ENCODE data around the gene MTNR1B. TPM values are rescaled to one million over a fixed set of nuclear protein-coding genes. Genes with fewer than 3 reads are reported as not detected.

MTNR1B gene
- not detected for total RNA-seq

- POLR2A ChIA-PET, result no interaction called here
These were observed at the start of gene MTNR1B for GRCh38 chr11:92969634-92970347. MTNR1B (plus strand) TSS chr11:92969651; CDS start chr11:92969726, 75 bp downstream.

DNA sequence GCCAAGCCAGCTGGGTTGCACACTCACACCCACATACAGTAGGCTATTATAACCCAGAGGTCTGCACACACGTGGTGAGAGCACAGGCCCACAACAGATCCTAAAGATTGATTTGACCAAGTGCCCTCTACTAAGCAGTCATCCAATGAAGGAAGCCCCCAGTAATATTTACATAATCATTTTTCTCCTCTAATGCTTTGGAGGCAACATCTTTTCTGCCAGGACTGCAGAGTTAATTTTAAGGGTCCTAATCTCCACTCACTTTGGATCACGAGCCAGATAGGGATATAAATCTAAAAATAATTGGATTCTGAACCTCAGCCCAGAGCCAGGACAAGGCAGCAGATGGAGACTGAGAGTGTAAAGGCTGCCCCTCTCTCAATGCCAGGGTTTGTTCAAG lies 49.1 kb upstream of the MTNR1B start:
- Mint-ChIP-seq H3K27me3 (ENCODE audit: low read depth) (no peaks in the 10 kb centered on the region), H3K4me3 (no peak overlapping the region), H3K4me1 (ENCODE audit: low read depth) (no peaks in the 10 kb centered on the region), H3K27ac (no peak overlapping the region), H3K36me3 (ENCODE audit: low read depth) (no peaks in the 10 kb centered on the region), H3K9me3 (ENCODE audit: insufficient read depth) (peaks cover 4% of the 10 kb centered on the region)
- DNase-seq, result no peak
- CTCF ChIA-PET, result no interaction called here
- POLR2A ChIA-PET, result no interaction called here
- no peak for ATAC-seq

More at GRCh38 chr11:92969634-92970347, at the start of gene MTNR1B:
- Mint-ChIP-seq H3K27me3 (ENCODE audit: low read depth) (peaks cover 6% of the 10 kb centered on the region), H3K4me1 (ENCODE audit: low read depth) (no peaks in the 10 kb centered on the region), H3K4me3 (no peak within 1 kb of the TSS), H3K27ac (no peak within 1 kb of the TSS), H3K36me3 (ENCODE audit: low read depth) (no peaks in the 10 kb centered on the region), H3K9me3 (ENCODE audit: insufficient read depth) (no peaks in the 10 kb centered on the region)
- DNase-seq (no peak), ATAC-seq (no peak)
- CTCF ChIA-PET, result no interaction called here

GRCh38 chr11:92922731-92923130 lies 46.7 kb upstream of the MTNR1B start:
- H3K27me3 Mint-ChIP-seq (ENCODE audit: low read depth), result no peaks in the 10 kb centered on the region
- H3K27ac Mint-ChIP-seq, result no peak overlapping the region
- ATAC-seq (no peak), DNase-seq (no peak)
- peaks cover 12% of the 10 kb centered on the region for H3K9me3 Mint-ChIP-seq (ENCODE audit: insufficient read depth)
- H3K36me3 Mint-ChIP-seq (ENCODE audit: low read depth), result no peaks in the 10 kb centered on the region
- POLR2A ChIA-PET, result no interaction called here
- no peak overlapping the region for H3K4me3 Mint-ChIP-seq
- CTCF ChIA-PET, result no interaction called here
- no peaks in the 10 kb centered on the region for H3K4me1 Mint-ChIP-seq (ENCODE audit: low read depth)

- no peaks in the 10 kb centered on the region for H3K36me3 Mint-ChIP-seq (ENCODE audit: low read depth)
- ChIA-PET CTCF (no interaction called here), POLR2A (no interaction called here)
- H3K4me1 Mint-ChIP-seq (ENCODE audit: low read depth), result no peaks in the 10 kb centered on the region
- ATAC-seq, result no peak
- no peaks in the 10 kb centered on the region for H3K27me3 Mint-ChIP-seq (ENCODE audit: low read depth)
- DNase-seq, result no peak
- no peak overlapping the region for H3K27ac Mint-ChIP-seq
- peaks cover 9% of the 10 kb centered on the region for H3K9me3 Mint-ChIP-seq (ENCODE audit: insufficient read depth)
- H3K4me3 Mint-ChIP-seq, result no peak overlapping the region
These were observed 40.2 kb upstream of the MTNR1B start for GRCh38 chr11:92929246-92929645.

GRCh38 chr11:92929653-92930052 lies 39.8 kb upstream of the MTNR1B start:
- Mint-ChIP-seq H3K27me3 (ENCODE audit: low read depth) (no peaks in the 10 kb centered on the region), H3K4me1 (ENCODE audit: low read depth) (no peaks in the 10 kb centered on the region), H3K9me3 (ENCODE audit: insufficient read depth) (peaks cover 7% of the 10 kb centered on the region), H3K36me3 (ENCODE audit: low read depth) (no peaks in the 10 kb centered on the region), H3K4me3 (no peak overlapping the region), H3K27ac (no peak overlapping the region)
- ChIA-PET CTCF (no interaction called here), POLR2A (no interaction called here)
- no peak for DNase-seq
- ATAC-seq, result no peak

DNA sequence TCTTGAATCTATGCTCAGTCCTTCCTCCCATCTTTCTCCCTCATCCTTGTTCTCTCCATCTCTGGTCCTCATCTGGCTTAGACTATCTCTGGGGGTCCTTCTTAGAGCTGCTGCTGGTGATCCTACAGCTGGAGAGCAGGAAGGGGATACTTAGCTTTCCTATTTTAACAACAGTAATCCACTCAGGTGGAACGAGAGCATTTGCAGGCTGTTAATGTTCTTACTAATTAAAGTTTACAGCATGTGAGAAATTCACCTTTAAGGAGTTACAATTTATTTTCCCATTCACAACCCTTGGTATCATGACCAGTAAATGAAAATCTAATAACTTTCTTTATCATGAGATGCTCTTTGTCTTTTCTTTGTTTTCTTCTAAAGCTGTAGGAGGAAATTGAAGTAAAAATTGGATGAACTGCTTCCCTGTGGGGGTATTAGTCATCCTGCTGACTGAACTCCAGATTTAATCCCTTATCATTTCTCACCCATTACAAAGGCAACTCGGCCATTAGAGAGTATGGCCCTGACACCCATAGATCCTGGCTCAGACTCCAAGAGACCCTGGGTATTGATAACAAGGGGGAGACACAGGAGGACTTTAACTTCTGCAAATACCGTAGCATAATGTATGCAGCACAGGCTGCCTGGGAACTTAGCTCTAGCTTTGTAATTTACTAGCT lies 37.6 kb upstream of the MTNR1B start:
- H3K9me3 Mint-ChIP-seq (ENCODE audit: insufficient read depth), result peaks cover under 1% of the 10 kb centered on the region
- ATAC-seq, result no peak
- H3K27ac Mint-ChIP-seq, result no peak overlapping the region
- H3K4me1 Mint-ChIP-seq (ENCODE audit: low read depth), result no peaks in the 10 kb centered on the region
- no peak for DNase-seq
- CTCF ChIA-PET, result no interaction called here
- no peak overlapping the region for H3K4me3 Mint-ChIP-seq
- POLR2A ChIA-PET, result interaction anchor here (0.6 kb wide), 1 partner anchor 467 kb away, joined by 3 read pairs; no protein-coding TSS in a partner anchor
- no peaks in the 10 kb centered on the region for H3K36me3 Mint-ChIP-seq (ENCODE audit: low read depth)
- no peaks in the 10 kb centered on the region for H3K27me3 Mint-ChIP-seq (ENCODE audit: low read depth)

DNA sequence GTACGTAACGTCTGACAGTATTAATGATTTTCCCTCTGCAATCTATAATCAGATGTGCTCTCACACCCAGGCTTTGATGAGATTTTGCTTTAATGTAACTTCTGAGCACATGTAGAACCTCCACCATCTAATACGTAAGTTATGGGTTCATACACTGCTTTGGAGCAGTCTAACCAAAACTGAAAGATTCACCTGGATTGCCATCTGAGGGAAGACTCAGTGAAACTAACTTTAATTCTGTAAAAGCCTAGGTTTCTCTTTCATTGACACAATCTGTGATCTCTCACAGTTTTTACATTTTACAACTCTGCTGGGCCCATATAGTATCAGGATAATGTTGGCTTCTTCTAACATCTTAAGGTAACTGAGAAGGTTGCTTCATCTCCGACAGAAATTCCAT lies 30.1 kb upstream of the MTNR1B start:
- ChIA-PET CTCF (no interaction called here), POLR2A (no interaction called here)
- Mint-ChIP-seq H3K4me1 (ENCODE audit: low read depth) (peaks cover 4% of the 10 kb centered on the region), H3K27me3 (ENCODE audit: low read depth) (peaks cover 4% of the 10 kb centered on the region), H3K27ac (no peak overlapping the region), H3K4me3 (no peak overlapping the region), H3K9me3 (ENCODE audit: insufficient read depth) (no peaks in the 10 kb centered on the region), H3K36me3 (ENCODE audit: low read depth) (no peaks in the 10 kb centered on the region)
- DNase-seq, result no peak
- ATAC-seq, result no peak

DNA sequence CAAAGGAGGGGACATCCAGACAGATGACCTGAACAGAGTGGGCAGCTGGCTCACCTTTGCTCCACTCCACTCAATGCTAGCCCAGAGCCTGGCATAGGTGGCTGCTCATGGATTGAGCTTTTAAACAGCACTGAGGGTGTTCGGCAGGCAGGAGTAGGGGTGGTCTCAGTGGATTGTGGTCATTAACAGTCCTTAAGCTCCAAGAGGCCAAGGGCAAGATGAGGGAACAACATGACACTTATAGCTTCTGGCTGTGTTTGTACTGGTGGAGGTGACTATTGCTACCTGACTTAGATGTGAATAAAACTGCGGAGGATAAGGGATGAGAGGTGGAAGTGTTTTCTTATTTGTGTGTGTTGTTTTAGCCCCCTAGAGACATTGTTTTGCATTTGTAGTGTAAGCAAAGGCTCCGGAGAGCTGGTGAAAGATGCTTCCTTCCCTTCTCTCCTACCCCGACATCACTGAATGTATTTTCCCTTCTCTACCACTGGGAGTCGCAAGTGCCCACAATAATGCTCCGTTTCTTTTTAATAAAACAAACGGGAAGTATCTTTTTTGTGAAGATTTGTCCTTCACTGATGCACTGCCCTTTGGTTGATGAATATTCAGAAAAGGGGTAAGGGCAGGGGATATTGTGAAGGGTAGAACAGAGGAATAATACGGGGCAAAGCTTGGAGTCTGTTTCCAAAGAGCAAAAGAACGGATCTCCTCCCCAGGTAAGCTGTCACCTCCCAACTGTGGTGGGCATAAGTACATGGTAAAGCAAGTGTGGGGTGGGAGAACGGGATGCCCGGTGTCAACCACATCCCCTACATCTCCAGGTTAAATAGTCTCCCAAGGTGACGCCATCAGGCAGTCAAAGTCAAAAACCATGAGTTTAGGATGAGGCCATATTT lies 27.5 kb upstream of the MTNR1B start:
- Mint-ChIP-seq H3K4me3 (no peak overlapping the region), H3K36me3 (ENCODE audit: low read depth) (no peaks in the 10 kb centered on the region), H3K27me3 (ENCODE audit: low read depth) (peaks cover 7% of the 10 kb centered on the region), H3K9me3 (ENCODE audit: insufficient read depth) (no peaks in the 10 kb centered on the region), H3K27ac (no peak overlapping the region), H3K4me1 (ENCODE audit: low read depth) (peaks cover 4% of the 10 kb centered on the region)
- POLR2A ChIA-PET, result no interaction called here
- DNase-seq, result peak; percentile 29
- CTCF ChIA-PET, result interaction anchor here (1.0 to 2.7 kb wide), 11 partner anchors 10 to 711 kb away, joined by 3 to 28 read pairs (median 4); no protein-coding TSS in a partner anchor
- ATAC-seq, result peak; percentile 39

DNA sequence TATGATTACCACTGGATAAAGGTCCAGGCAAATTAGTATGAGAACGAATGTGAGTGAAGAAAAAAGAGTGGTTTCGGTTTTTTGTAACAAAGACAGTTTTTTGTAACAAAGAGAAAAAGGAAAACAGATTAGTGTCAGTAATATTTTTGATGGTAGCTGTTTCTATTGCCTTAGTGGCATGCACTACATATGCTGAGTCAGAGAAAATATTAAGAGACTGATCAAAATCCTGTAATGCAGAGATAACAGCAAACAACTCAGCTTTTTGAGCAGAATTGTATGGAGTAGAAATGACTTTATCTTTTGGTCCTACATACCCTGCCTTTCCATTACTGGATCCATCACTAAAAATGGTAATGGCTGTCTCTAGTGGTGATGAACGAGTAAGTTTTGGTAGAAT lies 22.7 kb upstream of the MTNR1B start:
- ChIA-PET POLR2A (no interaction called here), CTCF (no interaction called here)
- no peak overlapping the region for H3K27ac Mint-ChIP-seq
- ATAC-seq (no peak), DNase-seq (no peak)
- peaks cover 4% of the 10 kb centered on the region for H3K4me1 Mint-ChIP-seq (ENCODE audit: low read depth)
- H3K9me3 Mint-ChIP-seq (ENCODE audit: insufficient read depth), result no peaks in the 10 kb centered on the region
- H3K4me3 Mint-ChIP-seq, result no peak overlapping the region
- H3K27me3 Mint-ChIP-seq (ENCODE audit: low read depth), result peaks cover 7% of the 10 kb centered on the region
- no peaks in the 10 kb centered on the region for H3K36me3 Mint-ChIP-seq (ENCODE audit: low read depth)

- no peak for ATAC-seq
- no peaks in the 10 kb centered on the region for H3K9me3 Mint-ChIP-seq (ENCODE audit: insufficient read depth)
- no peak overlapping the region for H3K4me3 Mint-ChIP-seq
- H3K27me3 Mint-ChIP-seq (ENCODE audit: low read depth), result peaks cover 3% of the 10 kb centered on the region
- ChIA-PET CTCF (no interaction called here), POLR2A (no interaction called here)
- H3K27ac Mint-ChIP-seq, result no peak overlapping the region
- no peaks in the 10 kb centered on the region for H3K4me1 Mint-ChIP-seq (ENCODE audit: low read depth)
- DNase-seq, result no peak
- H3K36me3 Mint-ChIP-seq (ENCODE audit: low read depth), result no peaks in the 10 kb centered on the region
These were observed 21.3 kb upstream of the MTNR1B start for GRCh38 chr11:92948116-92948515.

DNA sequence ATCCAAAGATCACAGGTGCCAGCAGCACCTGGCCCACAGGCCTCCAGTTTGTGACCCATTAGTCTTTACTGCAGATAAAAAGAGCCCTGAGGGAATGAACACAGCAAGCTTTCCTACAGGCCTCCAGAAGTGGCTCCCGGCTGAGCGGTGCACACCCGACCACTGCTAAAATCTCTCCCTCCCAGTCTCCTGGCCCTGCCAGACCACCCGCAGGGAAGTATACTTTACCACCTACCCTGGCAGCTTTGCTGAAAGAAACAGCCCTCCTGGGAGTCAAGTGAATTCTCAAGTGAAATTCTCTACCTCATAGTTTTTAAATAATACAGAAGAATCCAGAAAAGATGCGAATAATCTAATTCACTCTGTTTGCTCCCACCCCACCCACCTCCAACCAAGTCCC lies 15.4 kb upstream of the MTNR1B start:
- DNase-seq, result no peak
- no peaks in the 10 kb centered on the region for H3K36me3 Mint-ChIP-seq (ENCODE audit: low read depth)
- no peaks in the 10 kb centered on the region for H3K9me3 Mint-ChIP-seq (ENCODE audit: insufficient read depth)
- CTCF ChIA-PET, result no interaction called here
- no peak overlapping the region for H3K4me3 Mint-ChIP-seq
- POLR2A ChIA-PET, result no interaction called here
- no peaks in the 10 kb centered on the region for H3K4me1 Mint-ChIP-seq (ENCODE audit: low read depth)
- no peak for ATAC-seq
- H3K27me3 Mint-ChIP-seq (ENCODE audit: low read depth), result no peaks in the 10 kb centered on the region
- no peak overlapping the region for H3K27ac Mint-ChIP-seq

DNA sequence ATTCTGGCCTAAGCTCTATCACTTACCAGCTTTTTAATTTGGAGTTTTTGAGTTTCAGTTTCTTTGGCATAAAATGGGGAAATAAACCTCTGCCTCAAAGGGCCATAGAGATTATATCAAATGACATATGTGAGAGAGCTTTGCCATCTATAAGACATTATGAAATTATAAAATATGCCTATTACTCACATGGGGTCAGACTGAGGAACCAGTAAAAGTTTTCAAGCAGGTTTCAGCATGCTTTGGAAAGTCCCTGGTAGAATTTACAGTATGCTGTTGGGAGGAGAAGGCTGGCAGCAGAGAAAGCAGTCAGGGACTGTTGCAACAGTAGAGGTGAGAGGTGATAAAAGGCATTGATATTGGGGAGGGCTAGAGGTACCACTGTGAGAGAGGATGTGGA lies 13.6 kb upstream of the MTNR1B start:
- no peaks in the 10 kb centered on the region for H3K9me3 Mint-ChIP-seq (ENCODE audit: insufficient read depth)
- H3K36me3 Mint-ChIP-seq (ENCODE audit: low read depth), result no peaks in the 10 kb centered on the region
- H3K27ac Mint-ChIP-seq, result no peak overlapping the region
- H3K4me3 Mint-ChIP-seq, result no peak overlapping the region
- H3K27me3 Mint-ChIP-seq (ENCODE audit: low read depth), result no peaks in the 10 kb centered on the region
- DNase-seq, result no peak
- H3K4me1 Mint-ChIP-seq (ENCODE audit: low read depth), result no peaks in the 10 kb centered on the region
- ChIA-PET CTCF (no interaction called here), POLR2A (no interaction called here)
- ATAC-seq, result no peak

All from activated CD8-positive, alpha-beta T cell treated with anti-CD3 and anti-CD28 coated beads, Interleukin-2, amount 10 ng/mL, durations not matched to agents 7 days and 5 days (primary cell).